HG03139 (cell line): ENCODE measurements around the gene PPCS.
"Not testable (repeated sequence)": the region's sequence is repeated elsewhere in the genome, so short reads cannot be mapped to it uniquely, and the experiment has no call there.

Experiments
- ATAC-seq: cut with Tn5 transposase; IDR thresholded peaks from one replicate; pipeline ENCODE4 v1.9.1; 2021; ENCODE audit not compliant: unreplicated experiment

PPCS gene

GRCh38 chr1:42450061-42450460 lies 6.3 kb upstream of the PPCS start:
- no peak for ATAC-seq

GRCh38 chr1:42453386-42453785 lies 3.0 kb upstream of the PPCS start:
- ATAC-seq, result no peak

DNA sequence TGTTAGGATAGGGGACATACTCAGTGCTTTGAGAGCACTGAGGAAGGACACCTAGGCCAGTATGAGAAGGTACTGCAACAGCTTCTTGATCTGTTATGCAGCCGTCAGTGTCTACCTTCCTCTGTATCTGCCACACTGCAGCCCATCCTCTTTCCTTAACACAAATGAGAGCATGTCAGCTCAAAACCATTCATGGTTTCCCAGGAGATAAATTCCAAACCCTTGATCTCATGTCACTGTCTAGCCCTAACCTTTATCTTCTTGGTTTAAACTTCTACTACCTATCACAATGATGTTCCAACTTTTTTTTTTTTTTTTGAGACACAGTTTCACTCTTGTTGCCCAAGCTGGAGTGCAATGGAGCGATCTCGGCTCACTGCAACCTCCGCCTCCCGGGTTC lies 1.9 kb upstream of the PPCS start:
- ATAC-seq, result no peak

DNA sequence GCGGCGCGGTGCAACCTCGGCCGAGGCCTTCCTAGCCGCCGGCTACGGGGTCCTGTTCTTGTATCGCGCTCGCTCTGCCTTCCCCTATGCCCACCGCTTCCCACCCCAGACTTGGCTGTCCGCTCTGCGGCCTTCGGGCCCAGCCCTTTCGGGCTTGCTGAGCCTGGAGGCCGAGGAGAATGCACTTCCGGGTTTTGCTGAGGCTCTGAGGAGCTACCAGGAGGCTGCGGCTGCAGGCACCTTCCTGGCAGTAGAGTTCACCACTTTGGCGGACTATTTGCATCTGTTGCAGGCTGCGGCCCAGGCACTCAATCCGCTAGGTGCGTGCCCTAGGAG lies 379 bp downstream of the PPCS start:
- peak; percentile 51 for ATAC-seq

- no peak for ATAC-seq
Observed at GRCh38 chr1:42461196-42461595, 4.9 kb downstream of the PPCS start.

DNA sequence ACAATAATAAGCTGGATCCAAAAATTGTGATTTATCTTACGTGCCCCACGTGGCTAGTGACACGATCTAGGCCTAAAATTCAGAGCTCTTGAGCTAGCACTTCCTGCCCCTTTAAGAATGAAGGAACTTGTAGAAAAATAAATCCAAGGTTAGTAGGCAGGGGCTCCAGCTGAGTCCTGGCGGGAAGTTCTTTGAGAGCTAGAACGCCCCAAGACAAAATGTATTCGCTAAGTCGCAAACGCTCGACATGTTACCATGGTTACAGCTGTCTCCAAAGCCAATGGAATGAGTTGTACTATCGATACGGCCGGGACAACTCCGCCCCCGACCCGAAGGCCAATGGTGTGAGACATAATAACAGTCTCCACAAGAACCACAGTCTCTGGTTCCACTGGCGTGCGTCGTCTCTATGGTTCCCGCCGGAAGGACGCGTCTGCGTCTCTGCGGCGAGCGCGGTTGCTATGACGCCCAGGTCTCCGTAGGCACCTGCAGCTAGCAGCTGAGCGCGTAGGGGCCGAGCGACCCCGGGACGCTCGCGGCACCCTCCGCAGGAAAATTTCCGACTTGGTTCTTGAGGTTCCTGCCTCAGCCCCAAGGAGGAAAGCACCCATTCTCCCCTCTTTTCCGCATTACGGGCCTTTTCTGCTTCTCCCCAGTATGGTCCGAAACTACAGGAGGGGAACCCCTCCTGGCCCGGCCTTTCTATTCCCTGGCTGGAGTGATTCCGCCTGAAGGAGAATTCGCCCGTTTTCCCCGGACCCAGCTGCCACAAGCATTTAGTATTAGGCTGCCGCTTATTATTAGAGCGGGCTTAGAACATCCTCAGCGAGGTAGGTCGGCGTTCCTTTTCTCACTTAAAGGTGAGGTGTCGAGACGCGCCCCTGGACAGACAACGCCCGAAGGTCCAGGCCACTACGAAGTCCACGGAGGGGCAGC lies 6.8 kb downstream of the PPCS start, which contains the start of gene CCDC30:
Gene CCDC30, plus strand, starts transcription at position 459 of the 936 bp plus-strand sequence. CDS start 17,266 bp downstream, outside the sequence.
- peak; percentile 98 for ATAC-seq

GRCh38 chr1:42463921-42464320 lies 7.6 kb downstream of the PPCS start:
- no peak for ATAC-seq

DNA sequence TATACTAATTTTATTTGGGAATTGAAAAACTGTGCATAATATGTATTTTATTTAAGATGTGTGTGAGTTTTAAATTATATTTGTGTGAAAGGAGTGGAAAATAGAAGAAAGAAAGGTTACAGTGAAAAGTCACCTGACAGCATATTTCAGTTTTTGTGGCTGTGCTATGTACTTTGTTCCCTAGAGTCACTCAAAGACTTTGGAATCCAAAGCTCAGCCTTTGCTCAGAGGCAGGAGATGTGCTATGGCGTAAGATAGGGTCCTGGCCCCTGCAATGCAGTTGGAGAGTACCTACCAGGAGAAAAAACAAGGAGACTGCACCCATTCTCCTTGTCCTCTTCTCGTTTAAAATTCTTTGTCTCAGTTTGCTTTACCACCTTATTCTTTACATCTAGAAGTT lies 9.7 kb downstream of the PPCS start:
- ATAC-seq, result no peak

DNA sequence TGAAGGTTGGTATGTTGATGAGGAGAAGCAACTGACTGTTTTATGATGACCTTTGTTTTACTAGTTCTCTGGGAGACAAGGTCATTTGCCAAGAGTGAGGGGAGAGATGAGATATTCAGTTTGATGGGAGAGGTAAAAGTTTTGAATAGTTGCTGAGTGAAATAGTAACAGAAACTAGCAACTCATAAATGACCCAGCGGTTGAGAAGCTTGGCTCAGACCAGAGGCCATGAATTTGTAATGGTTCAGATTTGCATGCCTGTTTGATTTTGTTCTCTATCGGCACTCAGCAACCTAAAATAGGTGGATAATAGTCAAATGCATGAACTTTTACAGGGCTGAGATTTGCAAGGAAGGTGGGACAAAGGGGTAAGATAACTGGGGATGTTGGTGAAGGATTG lies 13.4 kb downstream of the PPCS start:
- no peak for ATAC-seq

- no peak for ATAC-seq
Observed at GRCh38 chr1:42476605-42477004, 20.3 kb downstream of the PPCS start.

GRCh38 chr1:42477354-42477753 lies 21.0 kb downstream of the PPCS start:
- not testable (repeated sequence) for ATAC-seq

GRCh38 chr1:42477775-42478174 lies 21.4 kb downstream of the PPCS start:
- no peak for ATAC-seq

DNA sequence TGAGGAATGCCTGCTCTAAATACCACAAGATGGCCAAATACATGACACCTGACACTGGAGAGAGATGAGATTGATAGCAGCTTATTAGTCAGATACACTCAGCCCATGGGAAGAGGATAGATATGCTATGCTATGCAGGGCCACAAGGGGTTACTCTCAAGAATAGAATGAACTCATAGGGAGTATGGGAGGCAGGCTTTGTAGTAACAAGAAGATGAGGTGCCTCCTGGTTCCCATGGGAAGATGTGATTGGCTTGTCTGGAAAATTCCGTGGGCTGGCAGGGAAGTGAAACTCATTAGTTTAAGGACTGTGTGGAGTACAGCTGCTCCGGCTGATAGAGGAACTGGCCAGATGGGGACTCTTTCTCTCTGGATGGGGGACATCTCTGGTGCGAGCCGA lies 23.3 kb downstream of the PPCS start:
- no peak for ATAC-seq

GRCh38 chr1:42480921-42481320 lies 24.6 kb downstream of the PPCS start:
- no peak for ATAC-seq

- ATAC-seq, result no peak
Observed at GRCh38 chr1:42482635-42483153, 26.4 kb downstream of the PPCS start.

GRCh38 chr1:42484382-42484781 lies 28.0 kb downstream of the PPCS start:
- no peak for ATAC-seq

DNA sequence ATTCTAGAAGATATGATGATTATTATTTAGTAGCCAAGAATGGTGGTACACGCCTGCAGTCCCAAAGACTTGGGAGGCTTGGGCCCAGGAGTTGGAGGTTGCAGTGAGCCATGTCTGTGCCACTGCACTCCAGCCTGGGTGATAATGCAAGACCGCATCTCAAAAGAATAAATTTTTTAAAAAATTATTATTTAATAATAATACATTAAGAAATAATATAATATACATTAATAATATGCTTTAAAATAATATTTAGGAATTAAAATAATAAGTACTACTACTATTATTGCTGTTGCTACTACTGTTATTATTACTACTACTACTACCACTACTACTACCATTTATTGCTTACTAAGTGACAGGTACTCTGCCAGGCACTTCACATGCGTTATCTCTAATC lies 33.9 kb downstream of the PPCS start:
- ATAC-seq, result no peak

DNA sequence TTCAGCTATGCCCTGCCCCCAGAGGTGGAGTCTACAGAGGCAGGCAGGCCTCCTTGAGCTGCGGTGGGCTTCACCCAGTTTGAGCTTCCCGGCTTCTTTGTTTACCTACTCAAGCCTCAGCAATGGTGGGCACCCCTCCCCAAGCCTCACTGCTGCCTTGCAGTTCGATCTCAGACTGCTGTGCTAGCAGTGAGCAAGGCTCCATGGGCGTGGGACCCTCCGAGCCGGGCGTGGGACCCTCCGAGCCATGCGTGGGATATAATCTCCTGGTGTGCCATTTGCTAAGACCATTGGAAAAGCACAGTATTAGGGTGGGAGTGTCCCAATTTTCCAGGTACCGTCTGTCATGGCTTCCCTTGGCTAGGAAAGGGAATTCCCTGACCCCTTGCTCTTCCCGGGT lies 45.7 kb downstream of the PPCS start:
- ATAC-seq, result not testable (repeated sequence)

DNA sequence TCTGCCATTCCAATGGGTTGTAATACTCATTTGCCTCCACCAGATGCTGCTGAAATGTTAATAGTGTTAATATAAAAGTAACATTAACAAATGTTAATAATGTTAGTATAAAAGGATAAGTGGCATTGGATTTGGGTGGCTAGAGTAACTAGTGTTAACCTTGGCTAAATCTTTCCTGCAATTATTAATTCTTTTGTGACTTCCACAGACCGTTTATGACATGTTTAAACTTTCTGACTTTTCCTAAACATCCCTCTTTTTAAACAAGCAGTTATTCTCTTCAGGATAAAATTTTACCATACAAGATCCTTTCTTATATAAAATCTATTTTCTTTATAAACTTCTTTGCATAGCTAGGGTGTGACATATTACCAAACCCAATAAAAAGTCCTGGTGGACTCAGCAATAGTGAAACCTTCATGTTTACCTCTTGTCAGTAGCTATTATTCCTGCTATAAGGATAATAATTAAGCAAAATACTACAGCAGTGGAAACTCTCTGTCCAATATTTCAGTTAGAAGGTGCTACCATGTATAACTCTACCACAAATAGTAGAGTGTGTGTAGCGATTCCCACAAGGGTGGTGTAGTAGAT lies 48.3 kb downstream of the PPCS start:
- ATAC-seq, result no peak

DNA sequence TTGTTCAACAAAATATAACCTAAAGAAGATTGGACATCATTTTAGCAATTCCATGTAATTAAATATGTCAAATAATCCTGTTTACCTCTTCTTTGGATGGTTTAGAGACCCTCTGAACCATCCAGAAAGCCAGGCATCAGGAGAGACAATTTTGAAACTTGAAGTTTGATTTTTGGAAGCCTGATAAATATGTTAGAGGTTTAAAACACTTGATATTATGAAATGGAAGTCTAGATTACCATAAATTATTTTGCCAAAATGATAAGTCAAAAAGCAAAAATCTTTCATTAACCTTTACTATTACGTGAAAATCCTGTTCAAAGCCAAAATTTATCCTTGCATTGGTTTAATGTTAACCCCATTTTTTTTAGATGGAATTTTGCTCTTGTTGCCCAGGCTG lies 50.2 kb downstream of the PPCS start:
- no peak for ATAC-seq
